Tibial artery (tissue), 4 donors: ENCODE data around the gene FRMD4A.

ENCODE experiments used
- DNase-seq, 2 donors: peaks; one replicate each; pipeline ENCODE4 v3.0.0-alpha.2; 2019
- H3K27ac ChIP-seq, 2 donors: fragments of 200-600 bp; sonication (generic) in 1 of 2; 1 replicate in 1 of 2; 2 replicates in 1 of 2; pipeline ENCODE4 v1.5.1; 2018 to 2019; ENCODE audit warnings: mild to moderate bottlenecking in 1 of 2
- H3K27me3 ChIP-seq, 2 donors: fragments of 200-600 bp; sonication (generic) in 1 of 2; one replicate each; pipeline versions ENCODE4 v1.5.1 to v1.6.0; 2016 to 2019
- H3K36me3 ChIP-seq, 3 donors: fragments of 200-600 bp; sonication (generic) in 2 of 3; one replicate each; pipeline ENCODE4 v1.5.1; 2016 to 2019; ENCODE audit warnings: mild to moderate bottlenecking in 2 of 3
- H3K4me1 ChIP-seq, 4 donors: fragments of 200-600 bp; sonication (generic) in 2 of 4; 1 replicate in 3 of 4; 2 replicates in 1 of 4; pipeline ENCODE4 v1.5.1; 2016 to 2019
- H3K4me3 ChIP-seq, 2 donors: fragments of 200-600 bp; sonication (generic) in 1 of 2; 1 replicate in 1 of 2; 2 replicates in 1 of 2; pipeline ENCODE4 v1.5.1; 2018 to 2019; ENCODE audit warnings: mild to moderate bottlenecking in 2 of 2
- H3K9me3 ChIP-seq, 3 donors: fragments of 200-600 bp; sonication (generic) in 1 of 3; one replicate each; pipeline ENCODE4 v1.5.1; 2016 to 2019
- intact Hi-C: fragments of 100-400 bp; cut with DNase I; formaldehyde crosslinking; loops from one replicate; pipeline ENCODE4 v1.15.0; 2023; ENCODE audit warnings: low total_unique reads
- TF ChIP-seq, protein P1 (sequence below), 2 experiments: fragments of 200-600 bp in 1 of 2; fragments of 450-650 bp in 1 of 2; IDR thresholded peaks; one replicate each; pipeline ENCODE4 v1.5.1; 2017 to 2019; ENCODE audit warnings: antibody characterized with exemption in 2 of 2, mild to moderate bottlenecking in 1 of 2, moderate library complexity in 1 of 2

Gene FRMD4A

DNA sequence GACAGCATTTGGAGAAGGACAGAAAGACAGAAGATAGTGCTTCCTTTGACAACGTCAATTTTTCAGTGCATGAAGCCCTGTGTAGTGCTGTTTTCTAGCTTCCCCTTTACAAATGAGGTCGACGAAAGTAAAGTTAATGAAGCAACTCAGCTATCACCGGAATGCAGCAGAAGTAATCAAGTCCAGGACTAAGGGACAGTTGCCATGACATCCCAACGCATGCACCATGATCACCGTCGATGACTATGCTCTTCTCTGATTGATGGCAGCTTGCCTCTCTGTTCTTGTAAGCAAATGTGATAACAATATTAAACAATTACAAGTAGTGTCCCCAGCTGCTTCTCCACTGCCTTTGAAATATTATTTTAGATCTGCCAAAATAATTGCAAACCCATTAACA, 205.8 kb downstream of the FRMD4A start:
- DNase-seq, result no peak
- intact Hi-C loops, result no loop called here

DNA sequence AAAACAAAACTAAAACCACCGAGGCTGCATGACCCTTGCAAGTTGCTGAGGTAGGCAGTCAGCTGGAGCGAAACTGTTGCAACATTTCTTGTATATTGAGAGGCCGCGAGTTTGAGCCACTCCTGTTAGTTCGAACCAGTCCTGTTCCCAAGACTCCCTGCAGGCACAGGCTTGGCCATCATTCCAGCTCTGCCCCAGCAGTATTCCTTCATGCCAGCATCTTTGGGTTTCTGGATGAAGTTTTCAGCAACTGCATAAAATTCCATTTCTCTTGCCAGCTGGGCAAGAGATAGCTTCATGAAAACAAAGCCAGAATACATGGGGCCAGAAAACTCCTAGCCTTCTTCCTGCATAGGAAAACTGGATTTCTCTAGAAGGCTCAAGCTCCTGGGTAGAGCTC, 207.6 kb downstream of the FRMD4A start:
- no peak for DNase-seq
- TF ChIP-seq, protein P1, sequence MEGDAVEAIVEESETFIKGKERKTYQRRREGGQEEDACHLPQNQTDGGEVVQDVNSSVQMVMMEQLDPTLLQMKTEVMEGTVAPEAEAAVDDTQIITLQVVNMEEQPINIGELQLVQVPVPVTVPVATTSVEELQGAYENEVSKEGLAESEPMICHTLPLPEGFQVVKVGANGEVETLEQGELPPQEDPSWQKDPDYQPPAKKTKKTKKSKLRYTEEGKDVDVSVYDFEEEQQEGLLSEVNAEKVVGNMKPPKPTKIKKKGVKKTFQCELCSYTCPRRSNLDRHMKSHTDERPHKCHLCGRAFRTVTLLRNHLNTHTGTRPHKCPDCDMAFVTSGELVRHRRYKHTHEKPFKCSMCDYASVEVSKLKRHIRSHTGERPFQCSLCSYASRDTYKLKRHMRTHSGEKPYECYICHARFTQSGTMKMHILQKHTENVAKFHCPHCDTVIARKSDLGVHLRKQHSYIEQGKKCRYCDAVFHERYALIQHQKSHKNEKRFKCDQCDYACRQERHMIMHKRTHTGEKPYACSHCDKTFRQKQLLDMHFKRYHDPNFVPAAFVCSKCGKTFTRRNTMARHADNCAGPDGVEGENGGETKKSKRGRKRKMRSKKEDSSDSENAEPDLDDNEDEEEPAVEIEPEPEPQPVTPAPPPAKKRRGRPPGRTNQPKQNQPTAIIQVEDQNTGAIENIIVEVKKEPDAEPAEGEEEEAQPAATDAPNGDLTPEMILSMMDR (IDR thresholded peaks at IDR 0.05), result no peak
- intact Hi-C loops, result no loop called here

More for the DNA sequence above, 205.8 kb downstream of the FRMD4A start:
- no peak overlapping the region for H3K27ac ChIP-seq
- H3K36me3 ChIP-seq, result no peaks in the 10 kb centered on the region
- TF ChIP-seq, protein P1 (IDR thresholded peaks at IDR 0.05), result no peak
- H3K4me1 ChIP-seq, result peaks cover 0 to 4% (median 0%) of the 10 kb centered on the region in 4 donors
- no peaks in the 10 kb centered on the region for H3K9me3 ChIP-seq
- no peak overlapping the region for H3K4me3 ChIP-seq
- H3K27me3 ChIP-seq, result no peaks in the 10 kb centered on the region

DNA sequence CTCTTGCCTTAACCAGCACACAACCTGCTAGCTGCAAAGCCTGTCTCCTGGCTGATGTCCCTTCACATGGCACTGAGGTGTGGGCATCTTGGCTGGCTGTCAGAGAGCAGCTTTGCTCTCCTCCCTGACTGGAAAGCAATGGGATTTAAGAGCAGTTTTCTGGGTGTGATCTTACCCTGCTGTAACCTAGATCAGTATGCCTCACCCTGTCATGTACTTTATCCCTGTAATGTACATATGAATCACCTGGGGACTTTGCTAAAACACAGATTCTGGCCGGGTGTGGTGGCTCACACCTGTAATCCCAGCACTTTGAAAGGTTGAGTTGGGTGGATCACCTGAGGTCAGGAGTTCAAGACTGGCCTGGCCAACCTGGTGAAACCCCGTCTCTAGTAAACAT, 209.9 kb downstream of the FRMD4A start:
- Histone ChIP-seq H3K27ac (no peak overlapping the region), H3K4me3 (no peak overlapping the region), H3K27me3 (no peaks in the 10 kb centered on the region), H3K36me3 (no peaks in the 10 kb centered on the region), H3K4me1 (peaks cover 0 to 4% (median 0%) of the 10 kb centered on the region in 4 donors), H3K9me3 (no peaks in the 10 kb centered on the region)
- intact Hi-C loops, result no loop called here
- DNase-seq, result no peak
- TF ChIP-seq, protein P1 (IDR thresholded peaks at IDR 0.05), result no peak

More for the DNA sequence above, 207.6 kb downstream of the FRMD4A start:
- H3K4me3 ChIP-seq, result no peak overlapping the region
- no peaks in the 10 kb centered on the region for H3K36me3 ChIP-seq
- no peak overlapping the region for H3K27ac ChIP-seq
- no peaks in the 10 kb centered on the region for H3K27me3 ChIP-seq
- peaks cover 0 to 4% (median 0%) of the 10 kb centered on the region in 4 donors for H3K4me1 ChIP-seq
- no peaks in the 10 kb centered on the region for H3K9me3 ChIP-seq

DNA sequence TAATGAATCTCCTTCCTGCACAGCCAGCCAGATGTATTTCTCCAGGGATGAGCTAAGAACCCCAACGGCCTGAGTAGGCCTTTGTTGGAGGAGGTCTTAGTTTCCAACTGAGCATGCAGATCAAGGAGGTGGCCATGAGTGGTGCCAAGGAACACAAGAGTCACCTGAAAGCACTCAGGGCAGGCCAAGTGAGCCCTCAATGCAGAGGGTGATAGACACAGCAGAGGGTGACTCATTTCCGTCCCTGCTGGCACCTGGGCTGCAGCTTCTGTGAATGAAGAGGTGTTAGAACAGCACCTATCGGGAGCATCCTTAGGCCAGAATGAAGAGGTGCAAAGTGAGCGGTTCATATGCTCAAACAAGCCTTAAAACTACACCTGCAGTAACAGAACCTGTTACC, 211.8 kb downstream of the FRMD4A start:
- DNase-seq, result no peak
- TF ChIP-seq, protein P1 (IDR thresholded peaks at IDR 0.05), result no peak
- Histone ChIP-seq H3K36me3 (no peaks in the 10 kb centered on the region), H3K4me1 (peaks cover 0 to 4% (median 0%) of the 10 kb centered on the region in 4 donors), H3K27me3 (no peaks in the 10 kb centered on the region), H3K27ac (no peak overlapping the region), H3K9me3 (no peaks in the 10 kb centered on the region), H3K4me3 (no peak overlapping the region)
- intact Hi-C loops, result no loop called here

DNA sequence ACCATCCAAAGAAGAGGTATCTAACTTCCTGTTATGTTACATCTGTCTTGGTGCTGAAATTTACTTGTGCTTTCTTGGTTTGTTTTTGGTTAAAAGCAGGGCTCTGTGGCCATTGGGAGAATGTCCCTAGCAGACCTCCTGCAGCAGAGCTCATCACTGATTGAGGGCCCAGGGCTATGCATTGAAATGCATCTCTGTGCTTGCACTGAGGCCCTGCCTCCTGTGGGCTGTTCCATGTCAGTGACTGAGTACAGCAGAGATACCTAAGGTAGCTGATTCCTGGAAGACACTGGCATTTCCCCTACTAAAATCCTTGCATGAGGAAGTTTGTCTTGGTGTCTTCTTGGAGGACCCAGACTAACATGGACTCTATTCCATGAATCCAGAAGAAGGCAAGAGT, 213.9 kb downstream of the FRMD4A start:
- intact Hi-C loops, result no loop called here

More for the DNA sequence above, 213.9 kb downstream of the FRMD4A start:
- Histone ChIP-seq H3K36me3 (no peaks in the 10 kb centered on the region), H3K4me3 (no peak overlapping the region), H3K9me3 (no peaks in the 10 kb centered on the region), H3K4me1 (no peaks in the 10 kb centered on the region), H3K27me3 (no peaks in the 10 kb centered on the region), H3K27ac (no peak overlapping the region)
- no peak for DNase-seq
- TF ChIP-seq, protein P1 (IDR thresholded peaks at IDR 0.05), result no peak
